Measurements from ENCODE around the gene TPX2. TPM values are rescaled to one million over a fixed set of nuclear protein-coding genes. Genes with fewer than 3 reads are reported as not detected.

Gene TPX2
- polyA plus RNA-seq, 1 donor (not counting 4 experiments of a cell fraction or from before 2014, with no cell fraction given): 31.5 TPM

DNA sequence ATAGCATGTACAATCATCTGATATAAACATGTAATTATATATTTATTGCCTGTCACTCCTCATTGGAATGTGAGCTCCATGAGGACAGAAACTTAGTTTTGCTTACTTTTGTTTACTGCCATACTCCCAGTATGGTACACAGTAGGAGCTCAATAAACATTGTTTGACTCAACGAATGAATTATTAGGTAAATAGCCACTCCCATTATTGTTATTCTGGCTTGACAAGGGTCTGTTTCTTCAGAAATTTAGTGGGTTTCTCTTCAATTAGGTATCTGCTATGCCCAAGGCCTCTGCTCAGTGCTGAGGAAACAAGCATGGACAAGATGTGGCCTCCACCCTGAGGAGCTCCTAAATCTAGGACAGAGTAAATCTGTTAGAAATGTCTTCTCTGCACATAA, 22.7 kb upstream of the TPX2 start:
- Histone ChIP-seq H3K4me1 (ENCODE audit: control insufficient read depth, extremely low read depth, insufficient read depth, low read length) (peaks cover 78% of the 10 kb centered on the region), H3K4me3 (ENCODE audit: control insufficient read depth in 2 of 3, extremely low read depth in 1 of 3, insufficient read depth in 2 of 3, low read depth in 1 of 3, low read length in 3 of 3) (peak overlapping the region in 2 of 3 experiments; percentile 36 to 61), H3K9me1 (ENCODE audit: control insufficient read depth, extremely low read depth, insufficient read depth, low read length) (no peaks in the 10 kb centered on the region), H4K20me1 (ENCODE audit: control insufficient read depth, extremely low read depth, insufficient read depth, low read length) (no peaks in the 10 kb centered on the region), H3K9ac (ENCODE audit: control insufficient read depth, extremely low read depth, insufficient read depth, low read length) (peak overlapping the region; percentile 48), H2AFZ (ENCODE audit: control insufficient read depth, low read length) (no peak overlapping the region), H3K9me3 (ENCODE audit: control insufficient read depth, low read depth, low read length) (no peaks in the 10 kb centered on the region), H3K36me3 (ENCODE audit: control insufficient read depth in 2 of 2, extremely low read depth in 1 of 2, insufficient read depth in 2 of 2, low read length in 2 of 2) (peaks cover 20 to 69% of the 10 kb centered on the region in 2 experiments), H3K79me2 (ENCODE audit: control insufficient read depth, insufficient read depth, low read length) (peaks cover 85% of the 10 kb centered on the region), H3K27ac (ENCODE audit: control insufficient read depth, insufficient read depth, low read length) (peak overlapping the region; percentile 72), H3K27me3 (ENCODE audit: control insufficient read depth, extremely low read depth, insufficient read depth, low read length) (no peaks in the 10 kb centered on the region), H3K4me2 (ENCODE audit: control insufficient read depth, extremely low read depth, insufficient read depth, low read depth, low read length) (peak overlapping the region; percentile 85)
- DNase-seq (ENCODE audit: low read depth, low spot score) (no peak), FAIRE-seq (no peak)
- TF ChIP-seq, protein P1, sequence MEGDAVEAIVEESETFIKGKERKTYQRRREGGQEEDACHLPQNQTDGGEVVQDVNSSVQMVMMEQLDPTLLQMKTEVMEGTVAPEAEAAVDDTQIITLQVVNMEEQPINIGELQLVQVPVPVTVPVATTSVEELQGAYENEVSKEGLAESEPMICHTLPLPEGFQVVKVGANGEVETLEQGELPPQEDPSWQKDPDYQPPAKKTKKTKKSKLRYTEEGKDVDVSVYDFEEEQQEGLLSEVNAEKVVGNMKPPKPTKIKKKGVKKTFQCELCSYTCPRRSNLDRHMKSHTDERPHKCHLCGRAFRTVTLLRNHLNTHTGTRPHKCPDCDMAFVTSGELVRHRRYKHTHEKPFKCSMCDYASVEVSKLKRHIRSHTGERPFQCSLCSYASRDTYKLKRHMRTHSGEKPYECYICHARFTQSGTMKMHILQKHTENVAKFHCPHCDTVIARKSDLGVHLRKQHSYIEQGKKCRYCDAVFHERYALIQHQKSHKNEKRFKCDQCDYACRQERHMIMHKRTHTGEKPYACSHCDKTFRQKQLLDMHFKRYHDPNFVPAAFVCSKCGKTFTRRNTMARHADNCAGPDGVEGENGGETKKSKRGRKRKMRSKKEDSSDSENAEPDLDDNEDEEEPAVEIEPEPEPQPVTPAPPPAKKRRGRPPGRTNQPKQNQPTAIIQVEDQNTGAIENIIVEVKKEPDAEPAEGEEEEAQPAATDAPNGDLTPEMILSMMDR (optimal IDR thresholded peaks at IDR 0.05 in 1 of 3, IDR thresholded peaks at IDR 0.05 in 1 of 3, conservative IDR thresholded peaks at IDR 0.05 in 1 of 3; ENCODE audit: extremely low read depth in 1 of 3, insufficient read depth in 2 of 3, low read length in 3 of 3): no peak
- TF ChIP-seq EZH2 (IDR thresholded peaks at IDR 0.05; ENCODE audit: low read length): no peak
- dilution Hi-C loops (cut with MboI; ENCODE audit: extremely low pct_ligation_motif_present, low sequenced_read_pairs): no loop called here

GRCh38 chr20:31716818-31717477, 22.1 kb upstream of the TPX2 start:
- DNase-seq (ENCODE audit: low read depth, low spot score) (no peak), FAIRE-seq (no peak)
- peak overlapping the region; percentile 85 for H3K4me2 ChIP-seq (ENCODE audit: control insufficient read depth, extremely low read depth, insufficient read depth, low read depth, low read length)
- no peak overlapping the region for H2AFZ ChIP-seq (ENCODE audit: control insufficient read depth, low read length)
- dilution Hi-C loops (cut with MboI; ENCODE audit: extremely low pct_ligation_motif_present, low sequenced_read_pairs): no loop called here
- peaks cover 85% of the 10 kb centered on the region for H3K79me2 ChIP-seq (ENCODE audit: control insufficient read depth, insufficient read depth, low read length)
- TF ChIP-seq, protein P1 (optimal IDR thresholded peaks at IDR 0.05 in 1 of 3, IDR thresholded peaks at IDR 0.05 in 1 of 3, conservative IDR thresholded peaks at IDR 0.05 in 1 of 3; ENCODE audit: extremely low read depth in 1 of 3, insufficient read depth in 2 of 3, low read length in 3 of 3): no peak
- no peak for TF ChIP-seq EZH2 (IDR thresholded peaks at IDR 0.05; ENCODE audit: low read length)
- H3K27ac ChIP-seq (ENCODE audit: control insufficient read depth, insufficient read depth, low read length): peak overlapping the region; percentile 72
- peak overlapping the region; percentile 48 for H3K9ac ChIP-seq (ENCODE audit: control insufficient read depth, extremely low read depth, insufficient read depth, low read length)
- H3K9me3 ChIP-seq (ENCODE audit: control insufficient read depth, low read depth, low read length): no peaks in the 10 kb centered on the region
- peaks cover 23 to 68% of the 10 kb centered on the region in 2 experiments for H3K36me3 ChIP-seq (ENCODE audit: control insufficient read depth in 2 of 2, extremely low read depth in 1 of 2, insufficient read depth in 2 of 2, low read length in 2 of 2)
- H3K4me1 ChIP-seq (ENCODE audit: control insufficient read depth, extremely low read depth, insufficient read depth, low read length): peaks cover 72% of the 10 kb centered on the region
- H3K27me3 ChIP-seq (ENCODE audit: control insufficient read depth, extremely low read depth, insufficient read depth, low read length): no peaks in the 10 kb centered on the region
- no peaks in the 10 kb centered on the region for H4K20me1 ChIP-seq (ENCODE audit: control insufficient read depth, extremely low read depth, insufficient read depth, low read length)
- H3K4me3 ChIP-seq (ENCODE audit: control insufficient read depth in 2 of 3, extremely low read depth in 1 of 3, insufficient read depth in 2 of 3, low read depth in 1 of 3, low read length in 3 of 3): peak overlapping the region; percentile 17 to 61 (median 36)
- no peaks in the 10 kb centered on the region for H3K9me1 ChIP-seq (ENCODE audit: control insufficient read depth, extremely low read depth, insufficient read depth, low read length)

All from keratinocyte (primary cell).